HEK293T (cell line): ENCODE measurements around the gene TPK1.

Experiments
- CTCF ChIA-PET: fragments of 350-600 bp; formaldehyde crosslinking; extraction: SDS; loops from one replicate; lab custom pipeline; 2021; ENCODE audit warnings: antibody characterized with exemption, inconsistent platforms; lab: Yijun Ruan, JAX
- POLR2A ChIA-PET: fragments of 350-600 bp; formaldehyde crosslinking; extraction: SDS; loops from one replicate; lab custom pipeline; 2020; ENCODE audit warnings: antibody characterized with exemption, inconsistent platforms; lab: Yijun Ruan, JAX
- DNase-seq: peaks from one replicate; pipeline ENCODE4 v3.0.0; 2012; ENCODE audit warnings: mixed read lengths; ENCODE audit errors: extremely low spot score
- ARNT ChIP-seq: fragments of 450-650 bp; IDR thresholded peaks from 2 replicates; pipeline ENCODE4 v1.6.1; 2017; ENCODE audit warnings: mild to moderate bottlenecking
- BHLHE40 ChIP-seq: fragments of 450-650 bp; IDR thresholded peaks from 2 replicates; pipeline ENCODE4 v1.6.1; 2016; ENCODE audit warnings: mild to moderate bottlenecking, moderate library complexity, borderline replicate concordance
- CTBP1 ChIP-seq: fragments of 450-650 bp; IDR thresholded peaks from 2 replicates; pipeline ENCODE4 v1.6.1; 2016; ENCODE audit warnings: borderline replicate concordance
- ELF4 ChIP-seq: fragments of 450-650 bp; IDR thresholded peaks from 2 replicates; pipeline ENCODE4 v1.6.1; 2017; ENCODE audit warnings: antibody characterized with exemption
- FOXA1 ChIP-seq: fragments of 450-650 bp; IDR thresholded peaks from 2 replicates; pipeline ENCODE4 v1.6.1; 2016; ENCODE audit warnings: mild to moderate bottlenecking
- FOXK2 ChIP-seq: fragments of 450-650 bp; IDR thresholded peaks from 2 replicates; pipeline ENCODE4 v1.6.1; 2016; ENCODE audit warnings: mild to moderate bottlenecking
- FOXM1 ChIP-seq: fragments of 450-650 bp; IDR thresholded peaks from 2 replicates; pipeline ENCODE4 v1.6.1; 2017; ENCODE audit warnings: mild to moderate bottlenecking, borderline replicate concordance
- HDGF ChIP-seq: fragments of 450-650 bp; IDR thresholded peaks from 2 replicates; pipeline ENCODE4 v1.6.1; 2017; ENCODE audit warnings: antibody characterized with exemption, borderline replicate concordance
- L3MBTL2 ChIP-seq: fragments of 450-650 bp; conservative IDR thresholded peaks from 2 replicates; pipeline ENCODE4 v1.6.1; 2016; ENCODE audit warnings: mild to moderate bottlenecking
- LEF1 ChIP-seq: fragments of 450-650 bp; IDR thresholded peaks from 2 replicates; pipeline ENCODE4 v1.6.1; 2017; ENCODE audit warnings: mild to moderate bottlenecking, borderline replicate concordance
- NFRKB ChIP-seq: fragments of 450-650 bp; IDR thresholded peaks from 2 replicates; pipeline ENCODE4 v1.6.1; 2016; ENCODE audit warnings: mild to moderate bottlenecking, moderate library complexity
- PKNOX1 ChIP-seq: fragments of 450-650 bp; IDR thresholded peaks from 2 replicates; pipeline ENCODE4 v1.6.1; 2016
- SP1 ChIP-seq: fragments of 450-650 bp; IDR thresholded peaks from 2 replicates; pipeline ENCODE4 v1.6.1; 2017
- SUZ12 ChIP-seq: fragments of 450-650 bp; IDR thresholded peaks from 2 replicates; pipeline ENCODE4 v1.6.1; 2016; ENCODE audit warnings: mild to moderate bottlenecking
- TARDBP ChIP-seq: fragments of 450-650 bp; IDR thresholded peaks from 2 replicates; pipeline ENCODE4 v1.6.1; 2016
- ZNF384 ChIP-seq: fragments of 450-650 bp; IDR thresholded peaks from 2 replicates; pipeline ENCODE4 v1.6.1; 2016

TPK1 gene

GRCh38 chr7:144452064-144452463 lies 383.8 kb downstream of the TPK1 start:
- DNase-seq: no peak
- ChIA-PET CTCF (no interaction called here), POLR2A (no interaction called here)
- no peak for TF ChIP-seq FOXM1

GRCh38 chr7:144445590-144445989 lies 390.3 kb downstream of the TPK1 start:
- no peak for DNase-seq
- no peak for TF ChIP-seq PKNOX1
- no peak for TF ChIP-seq ZNF384
- TF ChIP-seq SUZ12: no peak
- no peak for TF ChIP-seq CTBP1
- TF ChIP-seq HDGF: no peak
- no peak for TF ChIP-seq SP1
- no peak for TF ChIP-seq FOXA1
- TF ChIP-seq BHLHE40: no peak
- TF ChIP-seq LEF1: no peak
- TF ChIP-seq TARDBP: no peak
- TF ChIP-seq ARNT: no peak
- TF ChIP-seq FOXK2: no peak
- TF ChIP-seq NFRKB: no peak
- TF ChIP-seq ELF4: no peak
- TF ChIP-seq FOXM1: no peak
- TF ChIP-seq L3MBTL2: no peak
- ChIA-PET CTCF (interaction anchor here (0.6 kb wide), 1 partner anchor 425 kb away, joined by 6 read pairs; no protein-coding TSS in a partner anchor), POLR2A (no interaction called here)

GRCh38 chr7:144439717-144440205 lies 396.1 kb downstream of the TPK1 start:
- ChIA-PET POLR2A (no interaction called here), CTCF (interaction anchor here (0.5 kb wide), 1 partner anchor 265 kb away, joined by 3 read pairs; no protein-coding TSS in a partner anchor)
- no peak for DNase-seq
- TF ChIP-seq BHLHE40 (no peak), L3MBTL2 (no peak), ARNT (no peak), FOXK2 (no peak), SP1 (no peak), LEF1 (no peak), ELF4 (no peak), FOXM1 (no peak), HDGF (no peak), CTBP1 (no peak), PKNOX1 (no peak), ZNF384 (no peak), FOXA1 (no peak), SUZ12 (no peak), NFRKB (no peak), TARDBP (no peak)

GRCh38 chr7:144438759-144439158 lies 397.1 kb downstream of the TPK1 start:
- CTCF ChIA-PET: interaction anchor here (0.6 kb wide), 1 partner anchor 321 kb away, joined by 3 read pairs; no protein-coding TSS in a partner anchor
- POLR2A ChIA-PET: no interaction called here
- no peak for TF ChIP-seq NFRKB
- TF ChIP-seq PKNOX1: no peak
- no peak for TF ChIP-seq BHLHE40
- no peak for TF ChIP-seq HDGF
- TF ChIP-seq L3MBTL2: no peak
- no peak for TF ChIP-seq ARNT
- no peak for DNase-seq

GRCh38 chr7:144437370-144438191 lies 398.3 kb downstream of the TPK1 start:
- peak; percentile 34 for DNase-seq
- ChIA-PET POLR2A (no interaction called here), CTCF (interaction anchor here (0.5 to 1.7 kb wide), 4 partner anchors 44 to 425 kb away, joined by 3 to 4 read pairs (median 3); no protein-coding TSS in a partner anchor)
- TF ChIP-seq SUZ12 (no peak), BHLHE40 (no peak)

GRCh38 chr7:144436500-144436899 lies 399.4 kb downstream of the TPK1 start:
- TF ChIP-seq PKNOX1 (no peak), ARNT (no peak), FOXM1 (no peak), HDGF (no peak), TARDBP (no peak), NFRKB (no peak), FOXK2 (no peak), ELF4 (no peak), LEF1 (no peak), CTBP1 (no peak), SP1 (no peak), SUZ12 (no peak), BHLHE40 (no peak), ZNF384 (no peak), FOXA1 (no peak), L3MBTL2 (no peak)
- ChIA-PET POLR2A (no interaction called here), CTCF (interaction anchor here (1.7 kb wide), 1 partner anchor 309 kb away, joined by 3 read pairs; no protein-coding TSS in a partner anchor)
- DNase-seq: no peak
